PC-9 (cell line): Measurements from ENCODE around the gene ADAM8. TPM values are rescaled to one million over a fixed set of nuclear protein-coding genes. Genes with fewer than 3 reads are reported as not detected.
A peak's percentile ranks its signal among the peaks of the same experiment; 100 is the strongest.

Experiments
- BruUV-seq: library from RNA; stranded (reverse); fragments of 400-500 nt; replicated peaks from 2 replicates; lab custom pipeline; 2021; lab: Mats Ljungman, UMichigan
- CTCF ChIA-PET: fragments of 300-600 bp; sonication (Branson Sonifier 250); formaldehyde crosslinking; loops from one replicate; lab custom pipeline; 2022; ENCODE audit warnings: antibody characterized with exemption; lab: Charles Lee
- POLR2A ChIA-PET: fragments of 300-600 bp; sonication (Branson Sonifier 250); formaldehyde crosslinking; loops from one replicate; lab custom pipeline; 2022; ENCODE audit warnings: antibody characterized with exemption; ENCODE audit not compliant: unreplicated experiment; lab: Charles Lee
- DNase-seq, 2 experiments: peaks; one replicate each; pipeline versions ENCODE4 v3.0.0 to v3.0.0-alpha.2; 2015 to 2022; ENCODE audit warnings: mixed read lengths in 1 of 2
- H2AFZ ChIP-seq: fragments of 200-600 bp; sonication (generic); 2 replicates; pipeline ENCODE4 v1.8.1; 2017; ENCODE audit warnings: antibody characterized with exemption
- H3F3A ChIP-seq: fragments of 200-600 bp; sonication (generic); 2 replicates; pipeline ENCODE4 v1.8.1; 2017; ENCODE audit warnings: antibody characterized with exemption, mild to moderate bottlenecking, low read depth; ENCODE audit not compliant: insufficient read depth
- H3K27ac ChIP-seq: fragments of 200-600 bp; sonication (generic); 2 replicates; pipeline ENCODE4 v1.6.1; 2016; ENCODE audit warnings: mixed run types
- H3K27me3 ChIP-seq: fragments of 200-600 bp; sonication (generic); 2 replicates; pipeline ENCODE4 v1.6.1; 2016; ENCODE audit warnings: low read depth, mixed run types; ENCODE audit not compliant: insufficient read depth
- H3K36me3 ChIP-seq: fragments of 200-600 bp; sonication (generic); 2 replicates; pipeline ENCODE4 v1.6.1; 2016; ENCODE audit warnings: low read depth, mixed run types
- H3K4me1 ChIP-seq: fragments of 200-600 bp; sonication (generic); replicated peaks from 2 replicates; pipeline ENCODE4 v1.6.1; 2016; ENCODE audit warnings: mixed run types; ENCODE audit not compliant: insufficient read depth
- H3K4me2 ChIP-seq: fragments of 200-600 bp; sonication (generic); 2 replicates; pipeline ENCODE4 v1.6.1; 2017; ENCODE audit warnings: mixed run types
- H3K4me3 ChIP-seq: fragments of 200-600 bp; sonication (generic); 2 replicates; pipeline ENCODE4 v1.6.1; 2016; ENCODE audit warnings: mixed run types
- H3K79me2 ChIP-seq: fragments of 200-600 bp; sonication (generic); 2 replicates; pipeline ENCODE4 v1.6.1; 2017; ENCODE audit warnings: low read depth, mixed run types
- H3K9me2 ChIP-seq: fragments of 200-600 bp; sonication (generic); 2 replicates; pipeline ENCODE4 v1.8.1; 2017; ENCODE audit warnings: mild to moderate bottlenecking; ENCODE audit not compliant: insufficient read depth
- H3K9me3 ChIP-seq: fragments of 200-600 bp; sonication (generic); 2 replicates; pipeline ENCODE4 v1.8.1; 2016; ENCODE audit warnings: low read depth; ENCODE audit not compliant: insufficient read depth
- H4K20me1 ChIP-seq: fragments of 200-600 bp; sonication (generic); 2 replicates; pipeline ENCODE4 v1.8.1; 2017; ENCODE audit not compliant: insufficient read depth
- EZH2 ChIP-seq: fragments of 200-600 bp; sonication (generic); IDR thresholded peaks from 2 replicates; pipeline ENCODE4 v1.8.0; 2017; ENCODE audit warnings: antibody characterized with exemption, low read depth
- intact Hi-C: fragments of 100-400 bp; cut with micrococcal nuclease; formaldehyde crosslinking; loops from one replicate; pipeline ENCODE4 v1.10.0; 2022; ENCODE audit not compliant: unreplicated experiment
- total RNA-seq: library from RNA; stranded (reverse); gene quantifications from 2 replicates; pipeline ENCODE4 v1.2.3, GENCODE V29; 2021
- TF ChIP-seq, protein P1 (sequence below): fragments of 200-600 bp; sonication (generic); conservative IDR thresholded peaks from 2 replicates; pipeline ENCODE4 v1.6.1; 2017; ENCODE audit warnings: mixed run types, antibody characterized with exemption, mild to moderate bottlenecking, moderate library complexity

The ADAM8 gene
- total RNA-seq, 1 experiment from 2014 or later = 18.3 TPM

DNA sequence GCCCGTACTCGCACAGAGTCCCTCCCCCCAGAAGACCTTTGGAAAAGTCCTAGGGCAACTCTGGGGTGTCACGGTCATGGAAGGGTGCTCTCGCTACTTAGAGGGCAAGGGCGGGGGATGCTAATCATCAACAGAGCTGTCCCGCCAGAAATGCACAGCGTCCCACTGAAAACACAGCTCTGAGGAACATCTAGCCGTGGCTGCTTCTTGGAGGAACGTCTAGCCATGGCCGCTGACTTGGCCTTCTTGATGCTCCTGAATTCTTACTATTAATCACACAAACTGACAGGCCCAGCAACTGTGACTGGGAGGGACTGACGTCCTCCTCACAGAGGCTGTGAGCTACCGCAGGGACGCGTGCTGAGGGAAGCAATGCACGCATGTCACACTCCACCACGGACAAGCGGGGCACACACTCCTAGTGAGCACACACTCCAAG lies 30.3 kb upstream of the ADAM8 start:
- H3K27me3 ChIP-seq = no peaks in the 10 kb centered on the region

GRCh38 chr10:133306097-133306476 lies 29.4 kb upstream of the ADAM8 start:
- Histone ChIP-seq H3K36me3 (no peaks in the 10 kb centered on the region), H3K9me2 (no peaks in the 10 kb centered on the region), H3K79me2 (peaks cover 46% of the 10 kb centered on the region), H4K20me1 (peaks cover 15% of the 10 kb centered on the region), H3K27me3 (no peaks in the 10 kb centered on the region), H3K27ac (no peak overlapping the region), H3F3A (no peaks in the 10 kb centered on the region), H3K4me1 (peaks cover 11% of the 10 kb centered on the region), H3K9me3 (no peaks in the 10 kb centered on the region), H2AFZ (no peak overlapping the region), H3K4me2 (no peak overlapping the region), H3K4me3 (no peak overlapping the region)
- POLR2A ChIA-PET = no interaction called here
- CTCF ChIA-PET = no interaction called here
- no peak for DNase-seq
- no peak for TF ChIP-seq EZH2
- TF ChIP-seq, protein P1, sequence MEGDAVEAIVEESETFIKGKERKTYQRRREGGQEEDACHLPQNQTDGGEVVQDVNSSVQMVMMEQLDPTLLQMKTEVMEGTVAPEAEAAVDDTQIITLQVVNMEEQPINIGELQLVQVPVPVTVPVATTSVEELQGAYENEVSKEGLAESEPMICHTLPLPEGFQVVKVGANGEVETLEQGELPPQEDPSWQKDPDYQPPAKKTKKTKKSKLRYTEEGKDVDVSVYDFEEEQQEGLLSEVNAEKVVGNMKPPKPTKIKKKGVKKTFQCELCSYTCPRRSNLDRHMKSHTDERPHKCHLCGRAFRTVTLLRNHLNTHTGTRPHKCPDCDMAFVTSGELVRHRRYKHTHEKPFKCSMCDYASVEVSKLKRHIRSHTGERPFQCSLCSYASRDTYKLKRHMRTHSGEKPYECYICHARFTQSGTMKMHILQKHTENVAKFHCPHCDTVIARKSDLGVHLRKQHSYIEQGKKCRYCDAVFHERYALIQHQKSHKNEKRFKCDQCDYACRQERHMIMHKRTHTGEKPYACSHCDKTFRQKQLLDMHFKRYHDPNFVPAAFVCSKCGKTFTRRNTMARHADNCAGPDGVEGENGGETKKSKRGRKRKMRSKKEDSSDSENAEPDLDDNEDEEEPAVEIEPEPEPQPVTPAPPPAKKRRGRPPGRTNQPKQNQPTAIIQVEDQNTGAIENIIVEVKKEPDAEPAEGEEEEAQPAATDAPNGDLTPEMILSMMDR = no peak
- no TSS peak for BruUV-seq
- intact Hi-C loops = loop anchor here (10.0 kb wide), 1 partner anchor 161 kb away; no protein-coding TSS in a partner anchor

More for the DNA sequence above, 30.3 kb upstream of the ADAM8 start:
- ChIA-PET CTCF (interaction anchor here (0.7 kb wide), 1 partner anchor 14 kb away, joined by 3 read pairs; no protein-coding TSS in a partner anchor), POLR2A (no interaction called here)
- no peaks in the 10 kb centered on the region for H3K36me3 ChIP-seq
- H3K4me1 ChIP-seq = peaks cover 11% of the 10 kb centered on the region
- TF ChIP-seq, protein P1 = no peak
- TF ChIP-seq EZH2 = no peak
- H3K9me3 ChIP-seq = no peaks in the 10 kb centered on the region
- no peak overlapping the region for H3K27ac ChIP-seq
- intact Hi-C loops = loop anchor here (10.0 kb wide), 1 partner anchor 162 kb away; no protein-coding TSS in a partner anchor
- peaks cover 46% of the 10 kb centered on the region for H3K79me2 ChIP-seq
- no peak for DNase-seq
- H2AFZ ChIP-seq = no peak overlapping the region
- no peaks in the 10 kb centered on the region for H3K9me2 ChIP-seq
- peaks cover 15% of the 10 kb centered on the region for H4K20me1 ChIP-seq
- H3K4me2 ChIP-seq = peak overlapping the region; percentile 81
- no peaks in the 10 kb centered on the region for H3F3A ChIP-seq
- BruUV-seq = no TSS peak
- peak overlapping the region; percentile 88; the same call in 1 of the 2 replicates for H3K4me3 ChIP-seq

- DNase-seq = no peak
- ChIA-PET POLR2A (interaction anchor here (0.6 kb wide), 1 partner anchor 88 kb away, joined by 3 read pairs; no protein-coding TSS in a partner anchor), CTCF (no interaction called here)
- H3K4me2 ChIP-seq = no peak overlapping the region
- H3F3A ChIP-seq = no peaks in the 10 kb centered on the region
- H4K20me1 ChIP-seq = peaks cover 15% of the 10 kb centered on the region
- no peak overlapping the region for H3K4me3 ChIP-seq
- no peak overlapping the region for H2AFZ ChIP-seq
- H3K9me2 ChIP-seq = no peaks in the 10 kb centered on the region
- BruUV-seq = no TSS peak
- no peaks in the 10 kb centered on the region for H3K36me3 ChIP-seq
- intact Hi-C loops = loop anchor here (10.0 kb wide), 1 partner anchor 158 kb away; no protein-coding TSS in a partner anchor
- no peaks in the 10 kb centered on the region for H3K27me3 ChIP-seq
- peaks cover 7% of the 10 kb centered on the region for H3K4me1 ChIP-seq
- no peaks in the 10 kb centered on the region for H3K9me3 ChIP-seq
- H3K27ac ChIP-seq = no peak overlapping the region
- TF ChIP-seq, protein P1 = no peak
- TF ChIP-seq EZH2 = no peak
- H3K79me2 ChIP-seq = peaks cover 43% of the 10 kb centered on the region
Measured at GRCh38 chr10:133303206-133303605, 26.5 kb upstream of the ADAM8 start.
